GM12878 (cell line): ENCODE measurements around the gene SHROOM2. TPM values are rescaled to one million over a fixed set of nuclear protein-coding genes. Genes with fewer than 3 reads are reported as not detected.
A peak's percentile ranks its signal among the peaks of the same experiment; 100 is the strongest.

ENCODE experiments used
- ATAC-seq: fragments of 200-7000 bp; cut with Tn5 transposase; 3 replicates; pipeline ENCODE4 v1.9.1; 2020; ENCODE audit warnings: mild to moderate bottlenecking, moderate library complexity
- BruUV-seq: library from RNA; stranded (reverse); fragments of 400-500 nt; replicated peaks from 2 replicates; lab custom pipeline; 2021; lab: Mats Ljungman, UMichigan
- CTCF ChIA-PET: fragments of 300-600 bp; sonication (Branson Sonifier 250); formaldehyde crosslinking; extraction: SDS; loops from one replicate; lab custom pipeline; 2021; ENCODE audit warnings: inconsistent platforms; lab: Yijun Ruan, JAX
- POLR2A ChIA-PET: fragments of 350-600 bp; formaldehyde crosslinking; extraction: SDS; loops from one replicate; lab custom pipeline; 2021; ENCODE audit warnings: inconsistent platforms; lab: Charles Lee
- RAD21 ChIA-PET: fragments of 300-600 bp; sonication (Branson Sonifier 250); formaldehyde crosslinking; loops from one replicate; lab custom pipeline; 2023; ENCODE audit warnings: antibody characterized with exemption; ENCODE audit not compliant: unreplicated experiment; lab: Charles Lee
- SMC1A ChIA-PET: fragments of 300-600 bp; sonication (Branson Sonifier 250); formaldehyde crosslinking; loops from one replicate; lab custom pipeline; 2023; ENCODE audit not compliant: unreplicated experiment, uncharacterized antibody; lab: Charles Lee
- DNase-seq: peaks from one replicate; pipeline ENCODE4 v3.0.0-alpha.2; 2011; ENCODE audit warnings: low read depth, low spot score
- FAIRE-seq: peaks from 3 replicates; lab custom pipeline; 2011; peaks lifted over from hg19 to GRCh38; lab: Jason Lieb, UNC
- H2AFZ ChIP-seq: 2 replicates; pipeline ENCODE4 v1.6.0; 2011; ENCODE audit warnings: low read depth, low read length, control low read depth; ENCODE audit not compliant: control insufficient read depth
- H3K27ac ChIP-seq: 2 replicates; pipeline ENCODE4 v1.5.1; 2011; ENCODE audit warnings: control low read depth; ENCODE audit not compliant: control insufficient read depth, insufficient read depth
- H3K27me3 ChIP-seq, 2 experiments: replicated peaks in 1 of 2; 2 replicates each; pipeline versions ENCODE4 v1.6.0 to v1.6.1; 2011; ENCODE audit warnings: low read length in 1 of 2; ENCODE audit not compliant: control insufficient read depth in 2 of 2, insufficient read depth in 2 of 2
- H3K36me3 ChIP-seq, 2 experiments: 2 replicates each; pipeline ENCODE4 v1.5.1; 2011; ENCODE audit warnings: low read length in 1 of 2; ENCODE audit not compliant: control insufficient read depth in 2 of 2, insufficient read depth in 2 of 2
- H3K4me1 ChIP-seq: 2 replicates; pipeline ENCODE4 v1.6.1; 2011; ENCODE audit warnings: mild to moderate bottlenecking, low read length, moderate library complexity, mixed read lengths; ENCODE audit not compliant: control insufficient read depth, insufficient read depth
- H3K4me2 ChIP-seq: 2 replicates; pipeline ENCODE4 v1.6.0; 2011; ENCODE audit warnings: control low read depth; ENCODE audit not compliant: control insufficient read depth, insufficient read depth
- H3K4me3 ChIP-seq: fragments of 200-600 bp; sonication (generic); 2 replicates; pipeline ENCODE4 v1.5.1; 2016
- H3K79me2 ChIP-seq: 2 replicates; pipeline ENCODE4 v1.6.0; 2011; ENCODE audit warnings: low read length; ENCODE audit not compliant: control insufficient read depth, insufficient read depth
- H3K9ac ChIP-seq: 2 replicates; pipeline ENCODE4 v1.8.0; 2011; ENCODE audit warnings: low read length, control low read depth, mixed read lengths; ENCODE audit not compliant: control insufficient read depth, insufficient read depth
- H3K9me3 ChIP-seq: replicated peaks from 3 replicates; pipeline ENCODE4 v1.5.1; 2011; ENCODE audit warnings: mild to moderate bottlenecking, low read length; ENCODE audit not compliant: control insufficient read depth, insufficient read depth
- H4K20me1 ChIP-seq: 2 replicates; pipeline ENCODE4 v1.6.0; 2011; ENCODE audit not compliant: control insufficient read depth, insufficient read depth
- CHD4 ChIP-seq: fragments of 200-600 bp; sonication (generic); IDR thresholded peaks from 2 replicates; pipeline ENCODE4 v1.6.1; 2016; ENCODE audit warnings: mild to moderate bottlenecking
- EGR1 ChIP-seq, 2 experiments: IDR thresholded peaks; 1 replicate in 1 of 2; 2 replicates in 1 of 2; pipeline ENCODE4 v1.6.1; 2011 to 2012; ENCODE audit warnings: low read depth in 2 of 2, low read length in 2 of 2, borderline replicate concordance in 1 of 2, mild to moderate bottlenecking in 1 of 2, moderate library complexity in 1 of 2
- FOXK2 ChIP-seq: fragments of 450-650 bp; IDR thresholded peaks from 2 replicates; pipeline ENCODE4 v1.6.1; 2017; ENCODE audit warnings: mild to moderate bottlenecking, moderate library complexity
- GATAD2B ChIP-seq: fragments of 450-650 bp; conservative IDR thresholded peaks from 2 replicates; pipeline ENCODE4 v1.6.1; 2017; ENCODE audit warnings: low read depth, mild to moderate bottlenecking, moderate library complexity
- MTA2 ChIP-seq: fragments of 450-650 bp; IDR thresholded peaks from 2 replicates; pipeline ENCODE4 v1.6.1; 2016; ENCODE audit warnings: low read depth, mild to moderate bottlenecking, moderate library complexity
- MYB ChIP-seq: fragments of 150-350 bp; IDR thresholded peaks from 2 replicates; pipeline ENCODE4 v1.6.1; 2014; ENCODE audit warnings: mild to moderate bottlenecking, low read depth, low read length, borderline replicate concordance
- NR2F1 ChIP-seq: fragments of 450-650 bp; conservative IDR thresholded peaks from 2 replicates; pipeline ENCODE4 v1.6.1; 2017; ENCODE audit warnings: mild to moderate bottlenecking
- RAD21 ChIP-seq: IDR thresholded peaks from 2 replicates; pipeline ENCODE4 v1.6.1; 2011; ENCODE audit warnings: mild to moderate bottlenecking, low read depth, low read length, moderate library complexity; ENCODE audit not compliant: insufficient read depth
- SMAD5 ChIP-seq: IDR thresholded peaks from 2 replicates; pipeline ENCODE4 v1.6.1; 2016; ENCODE audit warnings: antibody characterized with exemption, low read depth
- SMC3 ChIP-seq: IDR thresholded peaks from 2 replicates; pipeline ENCODE4 v1.6.1; 2011; ENCODE audit warnings: low read length, improper control_type of control experiment, borderline replicate concordance
- TCF3 ChIP-seq: IDR thresholded peaks from 2 replicates; pipeline ENCODE4 v1.6.1; 2012; ENCODE audit warnings: low read depth, mild to moderate bottlenecking, low read length, borderline replicate concordance; ENCODE audit not compliant: insufficient read depth
- TCF7 ChIP-seq: IDR thresholded peaks from 2 replicates; pipeline ENCODE4 v1.6.1; 2014; ENCODE audit warnings: antibody characterized with exemption, borderline replicate concordance
- ZNF274 ChIP-seq: IDR thresholded peaks from one replicate; pipeline ENCODE4 v1.8.0; 2011; ENCODE audit not compliant: insufficient read length, insufficient read depth
- ZNF384 ChIP-seq: IDR thresholded peaks from 2 replicates; pipeline ENCODE4 v1.6.1; 2012; ENCODE audit warnings: low read depth, mild to moderate bottlenecking, low read length, improper control_type of control experiment, borderline replicate concordance
- WGBS: methylation state at CpG from one replicate; pipeline ENCODE4 v1.1.6; 2016; ENCODE audit warnings: low lambda C conversion rate; ENCODE audit not compliant: insufficient replicate concordance, insufficient coverage; ENCODE audit errors: missing lambda C conversion rate; 5-methylcytosine and 5-hydroxymethylcytosine counted together
- in situ Hi-C: fragments of 300-500 bp; cut with MboI; formaldehyde crosslinking; loops from 9 replicates; pipeline ENCODE4 v1.14.3; 2018; ENCODE audit warnings: mixed read lengths
- intact Hi-C: fragments of 100-400 bp; cut with micrococcal nuclease; formaldehyde crosslinking; loops from one replicate; pipeline ENCODE4 v1.14.2; 2022; ENCODE audit not compliant: unreplicated experiment
- polyA plus RNA-seq, 11 experiments: library from polyadenylated mRNA; depleted of rRNA in 4 of 11; unstranded in 6 of 11; stranded (reverse) in 5 of 11; fragments of >200 nt; fragmentation: Nextera tagmentation in 4 of 11; fragmentation: Illumina TruSeq in 1 of 11; extraction: Ambion mirVana in 4 of 11; extraction: Trizol in 1 of 11; gene quantifications; 1 replicate in 1 of 11; 2 replicates in 10 of 11; pipeline versions ENCODE4 v1.2.1 to v1.2.3, GENCODE V29; 2011 to 2016; ENCODE audit warnings: inconsistent platforms in 2 of 11, missing spikeins in 2 of 11, low read depth in 1 of 11
- total RNA-seq, 4 experiments: library from RNA; depleted of rRNA in 3 of 4; stranded (reverse); fragments of >200 nt in 3 of 4; fragmentation: Illumina TruSeq in 1 of 4; extraction: Trizol in 1 of 4; gene quantifications; 2 replicates each; pipeline versions ENCODE4 v1.2.1 to v1.2.3, GENCODE V29; 2013 to 2021
- TF ChIP-seq, protein P1 (sequence below): IDR thresholded peaks from 2 replicates; pipeline ENCODE4 v1.6.1; 2011; ENCODE audit warnings: low read depth, low read length, improper control_type of control experiment, borderline replicate concordance
- TF ChIP-seq, protein P2 (sequence below): fragments of 450-650 bp; IDR thresholded peaks from 2 replicates; pipeline ENCODE4 v1.6.1; 2017; ENCODE audit warnings: mild to moderate bottlenecking, moderate library complexity

The SHROOM2 gene
- total and polyA plus RNA-seq, 10 of the 15 experiments (the other 5 are each of a cell fraction or from before 2014, with no cell fraction given), result under 0.01 to 0.15 (median 0.09) TPM; not detected in 2

- intact Hi-C loops (loop anchor here (5.0 kb wide), 1 partner anchor 80 kb away; no protein-coding TSS in a partner anchor), in situ Hi-C loops (no loop called here)
- RAD21 ChIA-PET, result no interaction called here
- Histone ChIP-seq H4K20me1 (no peaks in the 10 kb centered on the region), H3K9me3 (no peaks in the 10 kb centered on the region), H3K36me3 (no peaks in the 10 kb centered on the region), H3K79me2 (no peaks in the 10 kb centered on the region), H3K4me1 (no peaks in the 10 kb centered on the region), H3K27me3 (no peaks in the 10 kb centered on the region), H2AFZ (no peak within 1 kb of the TSS), H3K4me2 (no peak within 1 kb of the TSS), H3K9ac (no peak within 1 kb of the TSS), H3K4me3 (no peak within 1 kb of the TSS), H3K27ac (no peak within 1 kb of the TSS)
- DNase-seq (no peak), FAIRE-seq (no peak), ATAC-seq (no peak)
- CTCF ChIA-PET, result interaction anchor here (1.0 to 1.8 kb wide), 3 partner anchors 80 to 84 kb away, joined by 3 to 5 read pairs (median 4); no protein-coding TSS in a partner anchor
- SMC1A ChIA-PET, result interaction anchor here (0.9 to 1.1 kb wide), 2 partner anchors 73 to 93 kb away, joined by 3 read pairs; no protein-coding TSS in a partner anchor
- no TSS peak for BruUV-seq
- POLR2A ChIA-PET, result no interaction called here
- 69% methylated on average over 16 of the region's 16 CpGs for WGBS
- no peak for TF ChIP-seq FOXK2
- TF ChIP-seq ZNF384, result no peak
- TF ChIP-seq CHD4, result no peak
- TF ChIP-seq, protein P1, sequence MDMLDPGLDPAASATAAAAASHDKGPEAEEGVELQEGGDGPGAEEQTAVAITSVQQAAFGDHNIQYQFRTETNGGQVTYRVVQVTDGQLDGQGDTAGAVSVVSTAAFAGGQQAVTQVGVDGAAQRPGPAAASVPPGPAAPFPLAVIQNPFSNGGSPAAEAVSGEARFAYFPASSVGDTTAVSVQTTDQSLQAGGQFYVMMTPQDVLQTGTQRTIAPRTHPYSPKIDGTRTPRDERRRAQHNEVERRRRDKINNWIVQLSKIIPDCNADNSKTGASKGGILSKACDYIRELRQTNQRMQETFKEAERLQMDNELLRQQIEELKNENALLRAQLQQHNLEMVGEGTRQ, result no peak
- no peak for TF ChIP-seq TCF7
- no peak for TF ChIP-seq MTA2
- peak; percentile 26; the same call in 1 of the 2 replicates for TF ChIP-seq SMC3
- TF ChIP-seq, protein P2, sequence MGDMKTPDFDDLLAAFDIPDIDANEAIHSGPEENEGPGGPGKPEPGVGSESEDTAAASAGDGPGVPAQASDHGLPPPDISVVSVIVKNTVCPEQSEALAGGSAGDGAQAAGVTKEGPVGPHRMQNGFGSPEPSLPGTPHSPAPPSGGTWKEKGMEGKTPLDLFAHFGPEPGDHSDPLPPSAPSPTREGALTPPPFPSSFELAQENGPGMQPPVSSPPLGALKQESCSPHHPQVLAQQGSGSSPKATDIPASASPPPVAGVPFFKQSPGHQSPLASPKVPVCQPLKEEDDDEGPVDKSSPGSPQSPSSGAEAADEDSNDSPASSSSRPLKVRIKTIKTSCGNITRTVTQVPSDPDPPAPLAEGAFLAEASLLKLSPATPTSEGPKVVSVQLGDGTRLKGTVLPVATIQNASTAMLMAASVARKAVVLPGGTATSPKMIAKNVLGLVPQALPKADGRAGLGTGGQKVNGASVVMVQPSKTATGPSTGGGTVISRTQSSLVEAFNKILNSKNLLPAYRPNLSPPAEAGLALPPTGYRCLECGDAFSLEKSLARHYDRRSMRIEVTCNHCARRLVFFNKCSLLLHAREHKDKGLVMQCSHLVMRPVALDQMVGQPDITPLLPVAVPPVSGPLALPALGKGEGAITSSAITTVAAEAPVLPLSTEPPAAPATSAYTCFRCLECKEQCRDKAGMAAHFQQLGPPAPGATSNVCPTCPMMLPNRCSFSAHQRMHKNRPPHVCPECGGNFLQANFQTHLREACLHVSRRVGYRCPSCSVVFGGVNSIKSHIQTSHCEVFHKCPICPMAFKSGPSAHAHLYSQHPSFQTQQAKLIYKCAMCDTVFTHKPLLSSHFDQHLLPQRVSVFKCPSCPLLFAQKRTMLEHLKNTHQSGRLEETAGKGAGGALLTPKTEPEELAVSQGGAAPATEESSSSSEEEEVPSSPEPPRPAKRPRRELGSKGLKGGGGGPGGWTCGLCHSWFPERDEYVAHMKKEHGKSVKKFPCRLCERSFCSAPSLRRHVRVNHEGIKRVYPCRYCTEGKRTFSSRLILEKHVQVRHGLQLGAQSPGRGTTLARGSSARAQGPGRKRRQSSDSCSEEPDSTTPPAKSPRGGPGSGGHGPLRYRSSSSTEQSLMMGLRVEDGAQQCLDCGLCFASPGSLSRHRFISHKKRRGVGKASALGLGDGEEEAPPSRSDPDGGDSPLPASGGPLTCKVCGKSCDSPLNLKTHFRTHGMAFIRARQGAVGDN, result no peak
- TF ChIP-seq ZNF274, result no peak
- no peak for TF ChIP-seq SMAD5
- no peak for TF ChIP-seq GATAD2B
- no peak for TF ChIP-seq EGR1 (IDR thresholded peaks at IDR 0.05; ENCODE audit: borderline replicate concordance in 1 of 2, low read depth in 2 of 2, low read length in 2 of 2)
- peak; percentile 21; the same call in 1 of the 2 replicates for TF ChIP-seq RAD21
- no peak for TF ChIP-seq TCF3
- TF ChIP-seq MYB, result no peak
- TF ChIP-seq NR2F1, result no peak
Measured at GRCh38 chrX:9966775-9967408, 180.7 kb downstream of the SHROOM2 start, which contains the start of gene CLDN34. CLDN34 (plus strand) TSS chrX:9967358; CDS start chrX:9967358, 0 bp downstream.
